ENCODE data around the gene CCDC178.

CCDC178 gene

GRCh38 chr18:33115917-33116316 is 324.6 kb downstream of the CCDC178 start:
- DNase-seq = no peak

- DNase-seq = no peak
Observed at GRCh38 chr18:33115476-33115875, 325.0 kb downstream of the CCDC178 start.

GRCh38 chr18:33114749-33115148 is 325.8 kb downstream of the CCDC178 start:
- DNase-seq = no peak

GRCh38 chr18:33113416-33113815 is 327.1 kb downstream of the CCDC178 start:
- no peak for DNase-seq

GRCh38 chr18:33107511-33107910 is 333.0 kb downstream of the CCDC178 start:
- DNase-seq = no peak

GRCh38 chr18:33101316-33101715 is 339.2 kb downstream of the CCDC178 start:
- no peak for DNase-seq

- DNase-seq = no peak
Observed at GRCh38 chr18:33099626-33100025, 340.9 kb downstream of the CCDC178 start.

- DNase-seq = no peak
Observed at GRCh38 chr18:33097126-33097525, 343.4 kb downstream of the CCDC178 start.

- no peak for DNase-seq
Observed at GRCh38 chr18:33090461-33090860, 350.1 kb downstream of the CCDC178 start.

GRCh38 chr18:33076601-33077000 is 363.9 kb downstream of the CCDC178 start:
- no peak for DNase-seq

- no peak for DNase-seq
Observed at GRCh38 chr18:33074125-33074524, 366.4 kb downstream of the CCDC178 start.

- DNase-seq = no peak
Observed at GRCh38 chr18:33062834-33063364, 377.6 kb downstream of the CCDC178 start.

- DNase-seq = no peak
Observed at GRCh38 chr18:33052886-33053285, 387.6 kb downstream of the CCDC178 start.

GRCh38 chr18:33051407-33051806 is 389.1 kb downstream of the CCDC178 start:
- DNase-seq = no peak

- no peak for DNase-seq
Observed at GRCh38 chr18:33040213-33040612, 400.3 kb downstream of the CCDC178 start.

- no peak for DNase-seq
Observed at GRCh38 chr18:33034945-33035344, 405.6 kb downstream of the CCDC178 start.

GRCh38 chr18:33034212-33034611 is 406.3 kb downstream of the CCDC178 start:
- DNase-seq = no peak

GRCh38 chr18:33022370-33022769 is 418.2 kb downstream of the CCDC178 start:
- peak; percentile 1 for DNase-seq

- no peak for DNase-seq
Observed at GRCh38 chr18:33020877-33021276, 419.6 kb downstream of the CCDC178 start.

- no peak for DNase-seq
Observed at GRCh38 chr18:33014060-33014796, 426.3 kb downstream of the CCDC178 start.

GRCh38 chr18:33010149-33010548 is 430.4 kb downstream of the CCDC178 start:
- no peak for DNase-seq

GRCh38 chr18:32998921-32999320 is 441.6 kb downstream of the CCDC178 start:
- DNase-seq = no peak

- no peak for DNase-seq
Observed at GRCh38 chr18:32998285-32998684, 442.2 kb downstream of the CCDC178 start.

GRCh38 chr18:32983721-32984120 is 456.8 kb downstream of the CCDC178 start:
- DNase-seq = no peak

- DNase-seq = no peak
Observed at GRCh38 chr18:32980896-32981295, 459.6 kb downstream of the CCDC178 start.

Measured in hematopoietic multipotent progenitor cell treated with erythropoietin and hydrocortisone succinate and interleukin-3 and kit ligand, for 6 days (in vitro differentiated cells).